Progenitor cell of endocrine pancreas (in vitro differentiated cells): ENCODE results near the gene ICE1. TPM values are rescaled to one million over a fixed set of nuclear protein-coding genes. Genes with fewer than 3 reads are reported as not detected.
"Not testable (repeated sequence)": the region's sequence is repeated elsewhere in the genome, so short reads cannot be mapped to it uniquely, and the experiment has no call there.

Experiments used
- DNase-seq: peaks from one replicate; pipeline ENCODE4 v3.0.0; 2021; ENCODE audit warnings: low spot score; ENCODE audit not compliant: unreplicated experiment
- H3K27ac Mint-ChIP-seq: 2 replicates; pipeline ENCODE4 v1.8.0; 2021; ENCODE audit warnings: mild to moderate bottlenecking, moderate library complexity, mixed read lengths
- H3K27me3 Mint-ChIP-seq: 2 replicates; pipeline ENCODE4 v1.8.0; 2021; ENCODE audit warnings: mixed read lengths
- H3K36me3 Mint-ChIP-seq: 2 replicates; pipeline ENCODE4 v1.8.0; 2022; ENCODE audit warnings: mixed read lengths; ENCODE audit not compliant: insufficient read depth
- H3K4me1 Mint-ChIP-seq: 2 replicates; pipeline ENCODE4 v1.8.0; 2021; ENCODE audit warnings: low read depth, mixed read lengths
- H3K4me3 Mint-ChIP-seq: 2 replicates; pipeline ENCODE4 v1.8.0; 2021; ENCODE audit warnings: low read depth, mild to moderate bottlenecking, moderate library complexity, mixed read lengths
- H3K9me3 Mint-ChIP-seq: 2 replicates; pipeline ENCODE4 v1.8.0; 2021; ENCODE audit warnings: low read depth, mixed read lengths
- CTCF ChIP-seq: fragments of 200-600 bp; sonication (generic); IDR thresholded peaks from one replicate; pipeline ENCODE4 v1.5.0; 2021; ENCODE audit warnings: antibody characterized with exemption, mild to moderate bottlenecking; ENCODE audit not compliant: unreplicated experiment
- total RNA-seq: library from RNA; stranded (reverse); gene quantifications from 2 replicates; pipeline ENCODE4 v1.2.1, GENCODE V29; 2021

ICE1 gene
- total RNA-seq, 1 donor from 2014 or later, result 40.0 TPM

- Mint-ChIP-seq H3K27ac (no peak overlapping the region), H3K4me1 (peaks cover 10% of the 10 kb centered on the region), H3K4me3 (no peak overlapping the region), H3K36me3 (no peaks in the 10 kb centered on the region), H3K9me3 (peaks cover 9% of the 10 kb centered on the region), H3K27me3 (peaks cover 8% of the 10 kb centered on the region)
- no peak for DNase-seq
- TF ChIP-seq CTCF, result no peak
Observed at GRCh38 chr5:5405441-5405840, 17.0 kb upstream of the ICE1 start.

- H3K4me1 Mint-ChIP-seq, result no peaks in the 10 kb centered on the region
- H3K27me3 Mint-ChIP-seq, result no peaks in the 10 kb centered on the region
- TF ChIP-seq CTCF, result no peak
- peaks cover 21% of the 10 kb centered on the region for H3K9me3 Mint-ChIP-seq
- DNase-seq, result no peak
- H3K36me3 Mint-ChIP-seq, result no peaks in the 10 kb centered on the region
- H3K27ac Mint-ChIP-seq, result no peak overlapping the region
- no peak overlapping the region for H3K4me3 Mint-ChIP-seq
Observed at GRCh38 chr5:5407924-5408323, 14.6 kb upstream of the ICE1 start.

GRCh38 chr5:5409151-5409810 lies 13.2 kb upstream of the ICE1 start:
- no peak for TF ChIP-seq CTCF
- H3K36me3 Mint-ChIP-seq, result no peaks in the 10 kb centered on the region

GRCh38 chr5:5413856-5414255 lies 8.6 kb upstream of the ICE1 start:
- peaks cover 23% of the 10 kb centered on the region for H3K9me3 Mint-ChIP-seq
- not testable (repeated sequence) for DNase-seq, H3K27ac Mint-ChIP-seq, H3K36me3 Mint-ChIP-seq, H3K4me1 Mint-ChIP-seq, H3K4me3 Mint-ChIP-seq, H3K27me3 Mint-ChIP-seq

More at GRCh38 chr5:5409151-5409810, 13.2 kb upstream of the ICE1 start:
- no peak overlapping the region for H3K27ac Mint-ChIP-seq
- no peaks in the 10 kb centered on the region for H3K4me1 Mint-ChIP-seq
- H3K27me3 Mint-ChIP-seq, result no peaks in the 10 kb centered on the region
- peaks cover 23% of the 10 kb centered on the region for H3K9me3 Mint-ChIP-seq
- H3K4me3 Mint-ChIP-seq, result no peak overlapping the region
- DNase-seq, result no peak

- no peak overlapping the region for H3K4me3 Mint-ChIP-seq
- peaks cover 5% of the 10 kb centered on the region for H3K27me3 Mint-ChIP-seq
- H3K9me3 Mint-ChIP-seq, result peaks cover 16% of the 10 kb centered on the region
- no peak for TF ChIP-seq CTCF
- no peak for DNase-seq
- no peaks in the 10 kb centered on the region for H3K36me3 Mint-ChIP-seq
- peaks cover 9% of the 10 kb centered on the region for H3K4me1 Mint-ChIP-seq
- no peak overlapping the region for H3K27ac Mint-ChIP-seq
Observed at GRCh38 chr5:5414999-5415398, 7.5 kb upstream of the ICE1 start.

- Mint-ChIP-seq H3K4me1 (peaks cover 24% of the 10 kb centered on the region), H3K27ac (no peak overlapping the region), H3K9me3 (peaks cover 9% of the 10 kb centered on the region), H3K4me3 (no peak overlapping the region), H3K36me3 (no peaks in the 10 kb centered on the region), H3K27me3 (peaks cover 5% of the 10 kb centered on the region)
- no peak for TF ChIP-seq CTCF
- DNase-seq, result no peak
Observed at GRCh38 chr5:5416733-5417132, 5.7 kb upstream of the ICE1 start.
